GM12878 (cell line): Measurements from ENCODE around the gene VPS25. TPM values are rescaled to one million over a fixed set of nuclear protein-coding genes. Genes with fewer than 3 reads are reported as not detected.
A peak's percentile ranks its signal among the peaks of the same experiment; 100 is the strongest.

ENCODE experiments used
- ATAC-seq: fragments of 200-7000 bp; cut with Tn5 transposase; 3 replicates; pipeline ENCODE4 v1.9.1; 2020; ENCODE audit warnings: mild to moderate bottlenecking, moderate library complexity
- BruUV-seq: library from RNA; stranded (reverse); fragments of 400-500 nt; replicated peaks from 2 replicates; lab custom pipeline; 2021; lab: Mats Ljungman, UMichigan
- CTCF ChIA-PET: fragments of 300-600 bp; sonication (Branson Sonifier 250); formaldehyde crosslinking; extraction: SDS; loops from one replicate; lab custom pipeline; 2021; ENCODE audit warnings: inconsistent platforms; lab: Yijun Ruan, JAX
- POLR2A ChIA-PET: fragments of 350-600 bp; formaldehyde crosslinking; extraction: SDS; loops from one replicate; lab custom pipeline; 2021; ENCODE audit warnings: inconsistent platforms; lab: Charles Lee
- RAD21 ChIA-PET: fragments of 300-600 bp; sonication (Branson Sonifier 250); formaldehyde crosslinking; loops from one replicate; lab custom pipeline; 2023; ENCODE audit warnings: antibody characterized with exemption; ENCODE audit not compliant: unreplicated experiment; lab: Charles Lee
- SMC1A ChIA-PET: fragments of 300-600 bp; sonication (Branson Sonifier 250); formaldehyde crosslinking; loops from one replicate; lab custom pipeline; 2023; ENCODE audit not compliant: unreplicated experiment, uncharacterized antibody; lab: Charles Lee
- DNase-seq: peaks from one replicate; pipeline ENCODE4 v3.0.0-alpha.2; 2011; ENCODE audit warnings: low read depth, low spot score
- FAIRE-seq: peaks from 3 replicates; lab custom pipeline; 2011; peaks lifted over from hg19 to GRCh38; lab: Jason Lieb, UNC
- H2AFZ ChIP-seq: 2 replicates; pipeline ENCODE4 v1.6.0; 2011; ENCODE audit warnings: low read depth, low read length, control low read depth; ENCODE audit not compliant: control insufficient read depth
- H3K27ac ChIP-seq: 2 replicates; pipeline ENCODE4 v1.5.1; 2011; ENCODE audit warnings: control low read depth; ENCODE audit not compliant: control insufficient read depth, insufficient read depth
- H3K27me3 ChIP-seq, 2 experiments: replicated peaks in 1 of 2; 2 replicates each; pipeline versions ENCODE4 v1.6.0 to v1.6.1; 2011; ENCODE audit warnings: low read length in 1 of 2; ENCODE audit not compliant: control insufficient read depth in 2 of 2, insufficient read depth in 2 of 2
- H3K36me3 ChIP-seq, 2 experiments: 2 replicates each; pipeline ENCODE4 v1.5.1; 2011; ENCODE audit warnings: low read length in 1 of 2; ENCODE audit not compliant: control insufficient read depth in 2 of 2, insufficient read depth in 2 of 2
- H3K4me1 ChIP-seq: 2 replicates; pipeline ENCODE4 v1.6.1; 2011; ENCODE audit warnings: mild to moderate bottlenecking, low read length, moderate library complexity, mixed read lengths; ENCODE audit not compliant: control insufficient read depth, insufficient read depth
- H3K4me2 ChIP-seq: 2 replicates; pipeline ENCODE4 v1.6.0; 2011; ENCODE audit warnings: control low read depth; ENCODE audit not compliant: control insufficient read depth, insufficient read depth
- H3K4me3 ChIP-seq: fragments of 200-600 bp; sonication (generic); 2 replicates; pipeline ENCODE4 v1.5.1; 2016
- H3K79me2 ChIP-seq: 2 replicates; pipeline ENCODE4 v1.6.0; 2011; ENCODE audit warnings: low read length; ENCODE audit not compliant: control insufficient read depth, insufficient read depth
- H3K9ac ChIP-seq: 2 replicates; pipeline ENCODE4 v1.8.0; 2011; ENCODE audit warnings: low read length, control low read depth, mixed read lengths; ENCODE audit not compliant: control insufficient read depth, insufficient read depth
- H3K9me3 ChIP-seq: replicated peaks from 3 replicates; pipeline ENCODE4 v1.5.1; 2011; ENCODE audit warnings: mild to moderate bottlenecking, low read length; ENCODE audit not compliant: control insufficient read depth, insufficient read depth
- H4K20me1 ChIP-seq: 2 replicates; pipeline ENCODE4 v1.6.0; 2011; ENCODE audit not compliant: control insufficient read depth, insufficient read depth
- BCL11A ChIP-seq: IDR thresholded peaks from 2 replicates; pipeline ENCODE4 v1.6.1; 2011; ENCODE audit warnings: low read depth, low read length
- FOS ChIP-seq: IDR thresholded peaks from 3 replicates; pipeline ENCODE4 v1.6.1; 2011; ENCODE audit warnings: borderline replicate concordance; ENCODE audit not compliant: insufficient read length; ENCODE audit errors: extremely low read depth
- IKZF1 ChIP-seq: fragments of 450-650 bp; conservative IDR thresholded peaks from 2 replicates; pipeline ENCODE4 v1.6.1; 2017; ENCODE audit warnings: antibody characterized with exemption, mild to moderate bottlenecking
- IKZF2 ChIP-seq, 2 experiments: fragments of 450-650 bp; IDR thresholded peaks; 2 replicates each; pipeline ENCODE4 v1.6.1; 2017; ENCODE audit warnings: mild to moderate bottlenecking in 2 of 2, moderate library complexity in 2 of 2
- IRF4 ChIP-seq: IDR thresholded peaks from 2 replicates; pipeline ENCODE4 v1.6.1; 2011; ENCODE audit warnings: low read depth, low read length
- MAX ChIP-seq: IDR thresholded peaks from 2 replicates; pipeline ENCODE4 v1.6.1; 2012; ENCODE audit warnings: low read depth, low read length, improper control_type of control experiment
- MEF2A ChIP-seq: IDR thresholded peaks from 2 replicates; pipeline ENCODE4 v1.6.1; 2011; ENCODE audit warnings: low read depth, mild to moderate bottlenecking, low read length, moderate library complexity; ENCODE audit not compliant: insufficient read depth
- MYB ChIP-seq: fragments of 150-350 bp; IDR thresholded peaks from 2 replicates; pipeline ENCODE4 v1.6.1; 2014; ENCODE audit warnings: mild to moderate bottlenecking, low read depth, low read length, borderline replicate concordance
- NFIC ChIP-seq: IDR thresholded peaks from 2 replicates; pipeline ENCODE4 v1.6.1; 2012; ENCODE audit warnings: low read depth, mild to moderate bottlenecking, inconsistent platforms, low read length, moderate library complexity
- NFXL1 ChIP-seq: fragments of 450-650 bp; IDR thresholded peaks from 2 replicates; pipeline ENCODE4 v1.6.1; 2017; ENCODE audit warnings: antibody characterized with exemption, mild to moderate bottlenecking, borderline replicate concordance
- POU2F2 ChIP-seq: IDR thresholded peaks from 3 replicates; pipeline ENCODE4 v1.6.1; 2011; ENCODE audit warnings: low read depth, mild to moderate bottlenecking, low read length, borderline replicate concordance
- RFX5 ChIP-seq: IDR thresholded peaks from 2 replicates; pipeline ENCODE4 v1.6.1; 2011; ENCODE audit warnings: low read depth, low read length, improper control_type of control experiment
- SPI1 ChIP-seq: IDR thresholded peaks from 2 replicates; pipeline ENCODE4 v1.6.1; 2011; ENCODE audit warnings: low read depth, mild to moderate bottlenecking, low read length, moderate library complexity, borderline replicate concordance; ENCODE audit not compliant: insufficient read depth
- SREBF1 ChIP-seq: IDR thresholded peaks from 2 replicates; pipeline ENCODE4 v1.6.1; 2012; ENCODE audit warnings: mild to moderate bottlenecking, low read length
- STAT3 ChIP-seq: IDR thresholded peaks from 2 replicates; pipeline ENCODE4 v1.6.1; 2011; ENCODE audit warnings: low read depth, low read length, improper control_type of control experiment
- WGBS: methylation state at CpG from one replicate; pipeline ENCODE4 v1.1.6; 2016; ENCODE audit warnings: low lambda C conversion rate; ENCODE audit not compliant: insufficient replicate concordance, insufficient coverage; ENCODE audit errors: missing lambda C conversion rate; 5-methylcytosine and 5-hydroxymethylcytosine counted together
- in situ Hi-C: fragments of 300-500 bp; cut with MboI; formaldehyde crosslinking; loops from 9 replicates; pipeline ENCODE4 v1.14.3; 2018; ENCODE audit warnings: mixed read lengths
- intact Hi-C: fragments of 100-400 bp; cut with micrococcal nuclease; formaldehyde crosslinking; loops from one replicate; pipeline ENCODE4 v1.14.2; 2022; ENCODE audit not compliant: unreplicated experiment
- polyA plus RNA-seq, 11 experiments: library from polyadenylated mRNA; depleted of rRNA in 4 of 11; unstranded in 6 of 11; stranded (reverse) in 5 of 11; fragments of >200 nt; fragmentation: Nextera tagmentation in 4 of 11; fragmentation: Illumina TruSeq in 1 of 11; extraction: Ambion mirVana in 4 of 11; extraction: Trizol in 1 of 11; gene quantifications; 1 replicate in 1 of 11; 2 replicates in 10 of 11; pipeline versions ENCODE4 v1.2.1 to v1.2.3, GENCODE V29; 2011 to 2016; ENCODE audit warnings: inconsistent platforms in 2 of 11, missing spikeins in 2 of 11, low read depth in 1 of 11
- total RNA-seq, 4 experiments: library from RNA; depleted of rRNA in 3 of 4; stranded (reverse); fragments of >200 nt in 3 of 4; fragmentation: Illumina TruSeq in 1 of 4; extraction: Trizol in 1 of 4; gene quantifications; 2 replicates each; pipeline versions ENCODE4 v1.2.1 to v1.2.3, GENCODE V29; 2013 to 2021
- TF ChIP-seq, protein P1 (sequence below): fragments of 450-650 bp; IDR thresholded peaks from 2 replicates; pipeline ENCODE4 v1.6.1; 2016; ENCODE audit warnings: mild to moderate bottlenecking
- TF ChIP-seq, protein P2 (sequence below): fragments of 450-650 bp; IDR thresholded peaks from 2 replicates; pipeline ENCODE4 v1.6.1; 2017; ENCODE audit warnings: low read depth, mild to moderate bottlenecking, moderate library complexity
- TF ChIP-seq, protein P3 (sequence below): fragments of 450-650 bp; formaldehyde crosslinking; IDR thresholded peaks from 2 replicates; pipeline ENCODE4 v1.4.0; 2020; ENCODE audit warnings: mild to moderate bottlenecking, moderate library complexity

VPS25 gene
- total and polyA plus RNA-seq, 10 of the 15 experiments (the other 5 are each of a cell fraction or from before 2014, with no cell fraction given): 92.7 to 185 (median 136) TPM

DNA sequence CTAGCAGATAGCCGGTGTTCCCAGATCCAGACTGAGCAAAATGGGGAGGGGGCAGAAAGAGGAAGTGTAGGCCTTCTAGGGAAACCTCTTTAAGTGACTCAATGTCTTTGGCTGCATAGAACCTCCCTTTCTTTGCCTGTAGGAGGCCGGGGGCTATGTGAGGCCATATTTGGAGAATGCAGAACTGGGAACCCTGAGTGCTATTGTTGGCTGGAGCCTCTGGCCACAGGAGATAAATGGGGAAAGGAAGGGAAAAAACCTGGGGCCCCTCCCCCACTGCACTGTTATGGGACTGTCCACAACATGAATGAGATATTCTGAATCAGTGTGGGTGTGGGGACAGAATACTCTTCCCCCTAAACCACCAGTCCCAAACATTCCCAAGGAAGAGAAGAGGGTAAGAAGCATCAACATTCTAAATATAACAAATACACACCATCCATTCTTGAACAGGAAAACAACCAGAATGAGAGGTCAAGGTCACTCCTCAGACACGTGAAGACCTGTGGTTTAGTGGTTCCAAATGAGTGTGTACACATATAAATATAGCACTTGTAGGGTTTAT lies 2.4 kb downstream of the VPS25 start:
- Histone ChIP-seq H3K27me3 (no peaks in the 10 kb centered on the region; a peak in 1 of 4 replicates), H3K9ac (no peak overlapping the region), H3K36me3 (peaks cover 5 to 7% of the 10 kb centered on the region in 2 experiments; a peak in 3 of 4 replicates), H3K79me2 (peaks cover 9% of the 10 kb centered on the region), H3K4me1 (peaks cover 26% of the 10 kb centered on the region), H3K9me3 (no peaks in the 10 kb centered on the region), H4K20me1 (no peaks in the 10 kb centered on the region), H3K4me2 (peak overlapping the region; percentile 40), H2AFZ (no peak overlapping the region), H3K27ac (no peak overlapping the region), H3K4me3 (peak overlapping the region; percentile 24; the same call in 1 of the 2 replicates)
- SMC1A ChIA-PET: no interaction called here
- CTCF ChIA-PET: no interaction called here
- intact Hi-C loops (no loop called here), in situ Hi-C loops (no loop called here)
- POLR2A ChIA-PET: no interaction called here
- no TSS peak for BruUV-seq
- ATAC-seq (peak; percentile 70), FAIRE-seq (no peak), DNase-seq (no peak)
- RAD21 ChIA-PET: no interaction called here
- 19% methylated on average over 3 of the region's 3 CpGs for WGBS
- TF ChIP-seq IKZF1 (peak; percentile 83), POU2F2 (0 out of 3 replicates have a peak, but pooled peaks have one; percentile 21), STAT3 (0 out of 2 replicates have a peak, but pooled peaks have one; percentile 31), FOS (no peak), NFIC (peak; percentile 79), MEF2A (peak; percentile 88; the same call in 1 of the 2 replicates), IKZF2 (IDR thresholded peaks at IDR 0.05) (peak; percentile 76 to 83), NFXL1 (no peak), MYB (no peak), MAX (no peak), BCL11A (peak; percentile 60), IRF4 (peak; percentile 44; the same call in 1 of the 2 replicates), SPI1 (peak; percentile 97), RFX5 (no peak), SREBF1 (no peak)
- TF ChIP-seq, protein P1, sequence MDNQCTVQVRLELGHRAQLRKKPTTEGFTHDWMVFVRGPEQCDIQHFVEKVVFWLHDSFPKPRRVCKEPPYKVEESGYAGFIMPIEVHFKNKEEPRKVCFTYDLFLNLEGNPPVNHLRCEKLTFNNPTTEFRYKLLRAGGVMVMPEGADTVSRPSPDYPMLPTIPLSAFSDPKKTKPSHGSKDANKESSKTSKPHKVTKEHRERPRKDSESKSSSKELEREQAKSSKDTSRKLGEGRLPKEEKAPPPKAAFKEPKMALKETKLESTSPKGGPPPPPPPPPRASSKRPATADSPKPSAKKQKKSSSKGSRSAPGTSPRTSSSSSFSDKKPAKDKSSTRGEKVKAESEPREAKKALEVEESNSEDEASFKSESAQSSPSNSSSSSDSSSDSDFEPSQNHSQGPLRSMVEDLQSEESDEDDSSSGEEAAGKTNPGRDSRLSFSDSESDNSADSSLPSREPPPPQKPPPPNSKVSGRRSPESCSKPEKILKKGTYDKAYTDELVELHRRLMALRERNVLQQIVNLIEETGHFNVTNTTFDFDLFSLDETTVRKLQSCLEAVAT: 0 out of 2 replicates have a peak, but pooled peaks have one; percentile 41
- TF ChIP-seq, protein P2, sequence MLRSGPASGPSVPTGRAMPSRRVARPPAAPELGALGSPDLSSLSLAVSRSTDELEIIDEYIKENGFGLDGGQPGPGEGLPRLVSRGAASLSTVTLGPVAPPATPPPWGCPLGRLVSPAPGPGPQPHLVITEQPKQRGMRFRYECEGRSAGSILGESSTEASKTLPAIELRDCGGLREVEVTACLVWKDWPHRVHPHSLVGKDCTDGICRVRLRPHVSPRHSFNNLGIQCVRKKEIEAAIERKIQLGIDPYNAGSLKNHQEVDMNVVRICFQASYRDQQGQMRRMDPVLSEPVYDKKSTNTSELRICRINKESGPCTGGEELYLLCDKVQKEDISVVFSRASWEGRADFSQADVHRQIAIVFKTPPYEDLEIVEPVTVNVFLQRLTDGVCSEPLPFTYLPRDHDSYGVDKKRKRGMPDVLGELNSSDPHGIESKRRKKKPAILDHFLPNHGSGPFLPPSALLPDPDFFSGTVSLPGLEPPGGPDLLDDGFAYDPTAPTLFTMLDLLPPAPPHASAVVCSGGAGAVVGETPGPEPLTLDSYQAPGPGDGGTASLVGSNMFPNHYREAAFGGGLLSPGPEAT: peak; percentile 72; the same call in 1 of the 2 replicates
- TF ChIP-seq, protein P3, sequence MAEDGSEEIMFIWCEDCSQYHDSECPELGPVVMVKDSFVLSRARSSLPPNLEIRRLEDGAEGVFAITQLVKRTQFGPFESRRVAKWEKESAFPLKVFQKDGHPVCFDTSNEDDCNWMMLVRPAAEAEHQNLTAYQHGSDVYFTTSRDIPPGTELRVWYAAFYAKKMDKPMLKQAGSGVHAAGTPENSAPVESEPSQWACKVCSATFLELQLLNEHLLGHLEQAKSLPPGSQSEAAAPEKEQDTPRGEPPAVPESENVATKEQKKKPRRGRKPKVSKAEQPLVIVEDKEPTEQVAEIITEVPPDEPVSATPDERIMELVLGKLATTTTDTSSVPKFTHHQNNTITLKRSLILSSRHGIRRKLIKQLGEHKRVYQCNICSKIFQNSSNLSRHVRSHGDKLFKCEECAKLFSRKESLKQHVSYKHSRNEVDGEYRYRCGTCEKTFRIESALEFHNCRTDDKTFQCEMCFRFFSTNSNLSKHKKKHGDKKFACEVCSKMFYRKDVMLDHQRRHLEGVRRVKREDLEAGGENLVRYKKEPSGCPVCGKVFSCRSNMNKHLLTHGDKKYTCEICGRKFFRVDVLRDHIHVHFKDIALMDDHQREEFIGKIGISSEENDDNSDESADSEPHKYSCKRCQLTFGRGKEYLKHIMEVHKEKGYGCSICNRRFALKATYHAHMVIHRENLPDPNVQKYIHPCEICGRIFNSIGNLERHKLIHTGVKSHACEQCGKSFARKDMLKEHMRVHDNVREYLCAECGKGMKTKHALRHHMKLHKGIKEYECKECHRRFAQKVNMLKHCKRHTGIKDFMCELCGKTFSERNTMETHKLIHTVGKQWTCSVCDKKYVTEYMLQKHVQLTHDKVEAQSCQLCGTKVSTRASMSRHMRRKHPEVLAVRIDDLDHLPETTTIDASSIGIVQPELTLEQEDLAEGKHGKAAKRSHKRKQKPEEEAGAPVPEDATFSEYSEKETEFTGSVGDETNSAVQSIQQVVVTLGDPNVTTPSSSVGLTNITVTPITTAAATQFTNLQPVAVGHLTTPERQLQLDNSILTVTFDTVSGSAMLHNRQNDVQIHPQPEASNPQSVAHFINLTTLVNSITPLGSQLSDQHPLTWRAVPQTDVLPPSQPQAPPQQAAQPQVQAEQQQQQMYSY: no peak
